Lung (tissue), 12 donors: Measurements from ENCODE around the gene FUT1. TPM values are rescaled to one million over a fixed set of nuclear protein-coding genes. Genes with fewer than 3 reads are reported as not detected.

Experiments used
- ATAC-seq: fragments of 200-7000 bp; cut with Tn5 transposase; one replicate; pipeline ENCODE4 v1.9.1; 2020; ENCODE audit warnings: moderate number of reproducible peaks; ENCODE audit not compliant: insufficient read depth, low FRiP score
- DNase-seq, 3 donors: peaks; one replicate each; pipeline ENCODE4 v3.0.0-alpha.2; 2013 to 2017
- H3K27ac ChIP-seq, 2 donors: one replicate each; pipeline ENCODE4 v1.5.1; 2013; ENCODE audit warnings: mild to moderate bottlenecking in 2 of 2, moderate library complexity in 2 of 2, control low read depth in 1 of 2, inconsistent platforms in 1 of 2, low read depth in 1 of 2, low read length in 1 of 2
- H3K27me3 ChIP-seq, 3 donors: one replicate each; pipeline ENCODE4 v1.5.1; 2013; ENCODE audit warnings: low read length in 2 of 3; ENCODE audit not compliant: control insufficient read depth in 3 of 3, insufficient read depth in 3 of 3
- H3K36me3 ChIP-seq, 4 donors: one replicate each; pipeline ENCODE4 v1.5.1; 2013; ENCODE audit warnings: low read length in 4 of 4, mild to moderate bottlenecking in 1 of 4, moderate library complexity in 1 of 4; ENCODE audit not compliant: control insufficient read depth in 4 of 4, insufficient read depth in 4 of 4
- H3K4me1 ChIP-seq, 5 donors: one replicate each; pipeline ENCODE4 v1.5.1; 2013; ENCODE audit warnings: low read length in 5 of 5, mild to moderate bottlenecking in 2 of 5, moderate library complexity in 1 of 5; ENCODE audit not compliant: control insufficient read depth in 5 of 5, insufficient read depth in 5 of 5
- H3K4me3 ChIP-seq: one replicate; pipeline ENCODE4 v1.5.1; 2013; ENCODE audit warnings: mild to moderate bottlenecking, control low read depth, moderate library complexity
- H3K9ac ChIP-seq, 2 donors: one replicate each; pipeline ENCODE4 v1.5.1; 2013; ENCODE audit warnings: low read length in 2 of 2, control low read depth in 1 of 2; ENCODE audit not compliant: insufficient read depth in 1 of 2
- H3K9me3 ChIP-seq, 4 donors: one replicate each; pipeline ENCODE4 v1.5.1; 2013; ENCODE audit warnings: low read length in 3 of 4, mild to moderate bottlenecking in 1 of 4, moderate library complexity in 1 of 4; ENCODE audit not compliant: control insufficient read depth in 4 of 4, insufficient read depth in 3 of 4
- CTCF ChIP-seq: IDR thresholded peaks from 2 replicates; pipeline ENCODE4 v1.5.1; 2012; ENCODE audit warnings: mild to moderate bottlenecking; ENCODE audit errors: control extremely low read depth, extremely low read depth
- WGBS, 2 donors: extraction: QIAGEN DNeasy Blood & Tissue Kit; methylation state at CpG; one replicate each; pipeline ENCODE4 v1.1.7; 2013; 5-methylcytosine and 5-hydroxymethylcytosine counted together
- polyA plus RNA-seq, 2 donors: library from polyadenylated mRNA; stranded (reverse); fragments of 200-250 nt; gene quantifications; one replicate each; pipeline ENCODE4 v1.2.1, GENCODE V29; 2013
- total RNA-seq, 2 donors: library from RNA; depleted of rRNA in 1 of 2; stranded (reverse); fragments of >200 nt in 1 of 2; gene quantifications; one replicate each; pipeline ENCODE4 v1.2.1, GENCODE V29; 2014 to 2021
- donor health status: control.
- donor health status: control.
- donor health status: Bipolar disorder and iron deficiency.
- donor health status: healthy.
- donor health status: DM: yes; HTN: yes; CAD: no.

Gene FUT1
- total and polyA plus RNA-seq, 4 donors: 5.1 to 12.4 (median 7.1) TPM

DNA sequence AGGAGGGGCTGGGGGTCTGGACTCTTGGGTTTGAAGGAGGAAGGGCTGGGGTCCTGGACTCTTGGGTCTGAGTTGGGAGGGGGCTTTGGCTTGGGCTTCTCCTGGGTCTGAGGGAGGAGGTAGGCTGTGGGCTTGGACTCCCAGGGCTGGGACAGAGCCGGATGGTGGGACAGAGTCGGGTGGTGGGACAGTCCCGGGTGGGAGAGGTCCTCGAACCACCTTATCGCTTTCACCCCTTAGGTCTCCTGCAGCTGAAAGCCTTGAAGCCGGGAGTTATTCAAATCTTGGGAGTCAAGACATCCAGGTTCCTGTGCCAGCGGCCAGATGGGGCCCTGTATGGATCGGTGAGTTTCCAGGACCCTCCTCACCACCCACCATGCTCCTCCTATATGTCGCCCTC lies 4.2 kb upstream of the FUT1 start:
- no peak for ATAC-seq
- peaks cover 0 to 8% (median 7%) of the 10 kb centered on the region in 3 donors for H3K27me3 ChIP-seq
- H3K36me3 ChIP-seq: no peaks in the 10 kb centered on the region
- H3K4me3 ChIP-seq: no peak overlapping the region
- no peaks in the 10 kb centered on the region for H3K9me3 ChIP-seq
- DNase-seq: no peak
- H3K9ac ChIP-seq: no peak overlapping the region
- no peak for TF ChIP-seq CTCF
- 91% methylated on average over 9 of the region's 9 CpGs for WGBS, 2 donors
- no peak overlapping the region for H3K27ac ChIP-seq
- peaks cover 0 to 18% (median 3%) of the 10 kb centered on the region in 5 donors for H3K4me1 ChIP-seq

DNA sequence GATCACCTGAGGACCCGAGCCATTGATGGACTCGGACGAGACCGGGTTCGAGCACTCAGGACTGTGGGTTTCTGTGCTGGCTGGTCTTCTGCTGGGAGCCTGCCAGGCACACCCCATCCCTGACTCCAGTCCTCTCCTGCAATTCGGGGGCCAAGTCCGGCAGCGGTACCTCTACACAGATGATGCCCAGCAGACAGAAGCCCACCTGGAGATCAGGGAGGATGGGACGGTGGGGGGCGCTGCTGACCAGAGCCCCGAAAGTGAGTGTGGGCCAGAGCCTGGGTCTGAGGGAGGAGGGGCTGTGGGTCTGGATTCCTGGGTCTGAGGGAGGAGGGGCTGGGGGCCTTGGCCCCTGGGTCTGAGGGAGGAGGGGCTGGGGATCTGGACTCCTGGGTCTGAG lies 3.8 kb upstream of the FUT1 start:
- no peak overlapping the region for H3K9ac ChIP-seq
- peaks cover 0 to 8% (median 7%) of the 10 kb centered on the region in 3 donors for H3K27me3 ChIP-seq
- no peak for ATAC-seq
- no peaks in the 10 kb centered on the region for H3K36me3 ChIP-seq
- H3K27ac ChIP-seq: no peak overlapping the region
- no peak for DNase-seq
- H3K9me3 ChIP-seq: no peaks in the 10 kb centered on the region
- no peak overlapping the region for H3K4me3 ChIP-seq
- 94 to 98% methylated on average over 11 of the region's 11 CpGs for WGBS, 2 donors
- TF ChIP-seq CTCF: no peak
- H3K4me1 ChIP-seq: peaks cover 0 to 18% (median 3%) of the 10 kb centered on the region in 5 donors

DNA sequence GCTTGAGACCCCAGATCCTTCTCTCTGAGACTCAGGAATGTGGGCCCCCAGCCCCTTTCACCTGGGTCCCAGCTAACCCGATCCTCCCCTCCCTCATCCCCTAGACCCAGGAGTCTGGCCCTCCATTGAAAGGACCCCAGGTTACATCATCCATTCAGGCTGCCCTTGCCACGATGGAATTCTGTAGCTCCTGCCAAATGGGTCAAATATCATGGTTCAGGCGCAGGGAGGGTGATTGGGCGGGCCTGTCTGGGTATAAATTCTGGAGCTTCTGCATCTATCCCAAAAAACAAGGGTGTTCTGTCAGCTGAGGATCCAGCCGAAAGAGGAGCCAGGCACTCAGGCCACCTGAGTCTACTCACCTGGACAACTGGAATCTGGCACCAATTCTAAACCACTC lies 3.3 kb upstream of the FUT1 start:
- no peak overlapping the region for H3K4me3 ChIP-seq
- no peaks in the 10 kb centered on the region for H3K36me3 ChIP-seq
- ATAC-seq (no peak), DNase-seq (no peak)
- no peak overlapping the region for H3K9ac ChIP-seq
- no peak for TF ChIP-seq CTCF
- peaks cover 0 to 10% (median 7%) of the 10 kb centered on the region in 3 donors for H3K27me3 ChIP-seq
- peaks cover 0 to 18% (median 1%) of the 10 kb centered on the region in 5 donors for H3K4me1 ChIP-seq
- 78 to 87% methylated on average over 5 of the region's 5 CpGs for WGBS, 2 donors
- H3K9me3 ChIP-seq: no peaks in the 10 kb centered on the region
- no peak overlapping the region for H3K27ac ChIP-seq

DNA sequence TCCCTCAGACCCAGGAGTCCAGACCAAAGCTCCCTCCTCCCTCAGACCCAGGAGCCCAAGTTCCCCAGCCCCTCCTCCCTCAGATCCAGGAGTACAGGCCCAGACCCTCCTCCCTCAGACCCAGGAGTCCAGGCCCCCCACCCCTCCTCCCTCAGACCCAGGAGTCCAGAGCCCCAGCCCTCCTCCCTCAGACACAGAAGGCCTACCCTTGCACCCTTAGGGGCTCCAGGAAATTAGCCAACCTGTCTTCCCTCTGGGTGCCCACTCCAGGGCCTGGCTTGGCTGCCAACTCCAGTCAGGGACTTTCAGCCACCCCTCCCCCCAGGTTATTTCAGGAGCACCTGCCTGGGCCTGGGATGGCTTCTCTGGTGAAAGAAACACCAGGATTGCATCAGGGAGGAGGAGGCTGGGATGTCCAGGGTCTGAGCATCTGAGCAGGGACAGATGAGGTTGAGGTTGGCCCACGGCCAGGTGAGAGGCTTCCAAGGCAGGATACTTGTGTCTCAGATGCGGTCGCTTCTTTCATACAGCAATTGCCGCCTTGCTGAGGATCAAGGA lies 2.7 kb upstream of the FUT1 start, which contains the start of gene FGF21:
TSS of gene FGF21 (plus strand) at position 441 of the 558 bp plus-strand sequence. CDS start 713 bp downstream, outside the sequence.
- Histone ChIP-seq H3K36me3 (peaks cover 0 to 4% (median 0%) of the 10 kb centered on the region in 4 donors), H3K4me3 (no peak within 1 kb of the TSS), H3K9me3 (no peaks in the 10 kb centered on the region), H3K9ac (no peak within 1 kb of the TSS), H3K4me1 (peaks cover 0 to 18% (median 4%) of the 10 kb centered on the region in 5 donors), H3K27ac (no peak within 1 kb of the TSS), H3K27me3 (peaks cover 0 to 10% (median 7%) of the 10 kb centered on the region in 3 donors)
- WGBS, 2 donors: 89 to 90% methylated on average over 4 of the region's 4 CpGs
- TF ChIP-seq CTCF: no peak
- no peak for ATAC-seq
- DNase-seq: no peak
